ENCODE measurements around the gene GRHL3.

DNA sequence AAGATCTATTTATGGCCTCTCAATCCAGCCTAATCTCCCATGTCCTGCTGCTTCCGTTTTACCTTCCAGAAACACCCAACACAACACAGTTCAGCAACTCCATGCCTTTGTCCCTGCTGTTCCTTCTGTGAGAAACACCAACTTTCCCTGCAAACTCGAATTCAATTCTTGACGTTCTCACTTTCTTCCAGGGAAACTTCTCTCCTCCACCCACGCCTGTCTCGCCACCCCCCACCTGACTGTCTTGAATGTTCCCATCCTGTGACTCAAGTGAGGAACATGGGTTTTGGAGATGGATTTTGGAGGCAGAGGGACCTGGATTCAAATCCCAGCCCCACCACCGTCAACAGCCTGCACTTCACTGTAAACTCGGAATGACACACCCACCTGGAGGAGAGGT, 44.8 kb downstream of the GRHL3 start:
- TF ChIP-seq, protein P1, sequence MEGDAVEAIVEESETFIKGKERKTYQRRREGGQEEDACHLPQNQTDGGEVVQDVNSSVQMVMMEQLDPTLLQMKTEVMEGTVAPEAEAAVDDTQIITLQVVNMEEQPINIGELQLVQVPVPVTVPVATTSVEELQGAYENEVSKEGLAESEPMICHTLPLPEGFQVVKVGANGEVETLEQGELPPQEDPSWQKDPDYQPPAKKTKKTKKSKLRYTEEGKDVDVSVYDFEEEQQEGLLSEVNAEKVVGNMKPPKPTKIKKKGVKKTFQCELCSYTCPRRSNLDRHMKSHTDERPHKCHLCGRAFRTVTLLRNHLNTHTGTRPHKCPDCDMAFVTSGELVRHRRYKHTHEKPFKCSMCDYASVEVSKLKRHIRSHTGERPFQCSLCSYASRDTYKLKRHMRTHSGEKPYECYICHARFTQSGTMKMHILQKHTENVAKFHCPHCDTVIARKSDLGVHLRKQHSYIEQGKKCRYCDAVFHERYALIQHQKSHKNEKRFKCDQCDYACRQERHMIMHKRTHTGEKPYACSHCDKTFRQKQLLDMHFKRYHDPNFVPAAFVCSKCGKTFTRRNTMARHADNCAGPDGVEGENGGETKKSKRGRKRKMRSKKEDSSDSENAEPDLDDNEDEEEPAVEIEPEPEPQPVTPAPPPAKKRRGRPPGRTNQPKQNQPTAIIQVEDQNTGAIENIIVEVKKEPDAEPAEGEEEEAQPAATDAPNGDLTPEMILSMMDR (IDR thresholded peaks at IDR 0.05), result no peak
- no peak for TF ChIP-seq POLR2A (IDR thresholded peaks at IDR 0.05)
- no peak for TF ChIP-seq POLR2AphosphoS5 (IDR thresholded peaks at IDR 0.05)

All from transverse colon (tissue), 4 donors.